ENCODE measurements around the gene GPRC5D. TPM values are rescaled to one million over a fixed set of nuclear protein-coding genes. Genes with fewer than 3 reads are reported as not detected.

Gene GPRC5D
- total and polyA plus RNA-seq, 9 of the 15 experiments (the other 6 are each of a cell fraction or from before 2014, with no cell fraction given): 1.0 to 1.1 TPM; not detected in 7

GRCh38 chr12:12960639-12961209, 8.8 kb upstream of the GPRC5D start:
- no peaks in the 10 kb centered on the region for H3K9me3 ChIP-seq (replicated peaks; ENCODE audit: control insufficient read depth, insufficient read depth, low read depth, low read length)
- no peak overlapping the region for H2AFZ ChIP-seq (ENCODE audit: low read depth, low read length)
- CTCF ChIA-PET (ENCODE audit: low intra/inter-chr PET ratio): no interaction called here
- H3K36me3 ChIP-seq (ENCODE audit: control insufficient read depth, insufficient read depth, low read length): no peaks in the 10 kb centered on the region
- H3K4me2 ChIP-seq (ENCODE audit: insufficient read depth, low read length): no peak overlapping the region
- H3K79me2 ChIP-seq (ENCODE audit: control insufficient read depth, insufficient read depth, low read length): no peaks in the 10 kb centered on the region
- H4K20me1 ChIP-seq (replicated peaks; ENCODE audit: control insufficient read depth, insufficient read depth, low read length): no peaks in the 10 kb centered on the region
- FAIRE-seq: no peak
- BruUV-seq (replicated peaks): no TSS peak
- POLR2A ChIA-PET: interaction anchor here (0.7 to 1.4 kb wide), 2 partner anchors 14 to 1845 kb away, joined by 3 to 4 read pairs; no protein-coding TSS in a partner anchor
- H3K27ac ChIP-seq (ENCODE audit: extremely low read depth, low read depth, low read length): no peak overlapping the region
- no peaks in the 10 kb centered on the region for H3K9me1 ChIP-seq (ENCODE audit: control insufficient read depth, insufficient read depth, low read length)
- no peak overlapping the region for H3K9ac ChIP-seq (ENCODE audit: insufficient read depth in 1 of 2, low read depth in 2 of 2, low read length in 2 of 2)
- no peak for ATAC-seq
- in situ Hi-C loops (cut with MboI): no loop called here
- no peaks in the 10 kb centered on the region for H3K4me1 ChIP-seq (replicated peaks in 1 of 2; ENCODE audit: control insufficient read depth in 2 of 2, insufficient read depth in 2 of 2, low read length in 2 of 2)
- no peak for DNase-seq (ENCODE audit: extremely low read depth in 1 of 4, low spot score in 3 of 4)
- no peak overlapping the region for H3K4me3 ChIP-seq
- 73% methylated on average over 4 of the region's 5 CpGs for WGBS (ENCODE audit: insufficient coverage, low coverage, missing lambda C conversion rate)
- intact Hi-C loops (cut with micrococcal nuclease): no loop called here
- no peaks in the 10 kb centered on the region for H3K27me3 ChIP-seq (ENCODE audit: control insufficient read depth in 2 of 2, insufficient read depth in 2 of 2, low read length in 2 of 2)
- TF ChIP-seq GTF2E2 (tag; IDR thresholded peaks at IDR 0.05) (no peak), PTRF (tag; IDR thresholded peaks at IDR 0.05) (no peak), ILK (tag; IDR thresholded peaks at IDR 0.05; ENCODE audit: borderline replicate concordance, low read depth) (no peak), YBX1 (IDR thresholded peaks at IDR 0.05) (no peak), TGIF2 (CRISPR knock-in tag; IDR thresholded peaks at IDR 0.05) (no peak), ZNF717 (CRISPR knock-in tag; IDR thresholded peaks at IDR 0.05) (no peak), ZNF174 (CRISPR knock-in tag; IDR thresholded peaks at IDR 0.05) (no peak), CBFA2T3 (IDR thresholded peaks at IDR 0.05) (no peak), ZNF707 (CRISPR knock-in tag; conservative IDR thresholded peaks at IDR 0.05) (no peak)
- TF ChIP-seq, protein P1, sequence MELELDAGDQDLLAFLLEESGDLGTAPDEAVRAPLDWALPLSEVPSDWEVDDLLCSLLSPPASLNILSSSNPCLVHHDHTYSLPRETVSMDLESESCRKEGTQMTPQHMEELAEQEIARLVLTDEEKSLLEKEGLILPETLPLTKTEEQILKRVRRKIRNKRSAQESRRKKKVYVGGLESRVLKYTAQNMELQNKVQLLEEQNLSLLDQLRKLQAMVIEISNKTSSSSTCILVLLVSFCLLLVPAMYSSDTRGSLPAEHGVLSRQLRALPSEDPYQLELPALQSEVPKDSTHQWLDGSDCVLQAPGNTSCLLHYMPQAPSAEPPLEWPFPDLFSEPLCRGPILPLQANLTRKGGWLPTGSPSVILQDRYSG (tag; conservative IDR thresholded peaks at IDR 0.05; ENCODE audit: low read depth): no peak
